IPS-20b (cell line): ENCODE results near the gene NACC1.

Source experiments
- H3K27ac ChIP-seq: one replicate; pipeline ENCODE4 v1.5.1; 2013; ENCODE audit warnings: low read length
- H3K27me3 ChIP-seq: 2 replicates; pipeline ENCODE4 v1.6.1; 2013; ENCODE audit warnings: mild to moderate bottlenecking, low read length, inconsistent platforms; ENCODE audit not compliant: insufficient read depth
- H3K36me3 ChIP-seq: 2 replicates; pipeline ENCODE4 v1.6.1; 2013; ENCODE audit warnings: low read depth, mild to moderate bottlenecking, inconsistent platforms, low read length, moderate library complexity; ENCODE audit not compliant: insufficient read depth
- H3K4me1 ChIP-seq: 2 replicates; pipeline ENCODE4 v1.6.1; 2013; ENCODE audit warnings: mild to moderate bottlenecking, control low read depth, inconsistent platforms, low read length, moderate library complexity; ENCODE audit not compliant: insufficient read depth
- H3K4me3 ChIP-seq: 2 replicates; pipeline ENCODE4 v1.5.1; 2013; ENCODE audit warnings: mild to moderate bottlenecking, low read length, inconsistent platforms
- H3K9ac ChIP-seq: 2 replicates; pipeline ENCODE4 v1.6.1; 2013; ENCODE audit warnings: low read depth, mild to moderate bottlenecking, inconsistent platforms, low read length, moderate library complexity
- H3K9me3 ChIP-seq: 2 replicates; pipeline ENCODE4 v1.6.1; 2013; ENCODE audit warnings: mild to moderate bottlenecking, low read depth, low read length, inconsistent platforms; ENCODE audit not compliant: insufficient read depth

Gene NACC1

GRCh38 chr19:13089857-13090507, 28.1 kb upstream of the NACC1 start:
- Histone ChIP-seq H3K9ac (no peak overlapping the region), H3K36me3 (no peaks in the 10 kb centered on the region), H3K27me3 (peaks cover 82% of the 10 kb centered on the region), H3K4me1 (peaks cover 11% of the 10 kb centered on the region; the same call in 1 of the 2 replicates), H3K27ac (no peak overlapping the region), H3K9me3 (no peaks in the 10 kb centered on the region), H3K4me3 (no peak overlapping the region)

GRCh38 chr19:13090511-13091231, 27.4 kb upstream of the NACC1 start:
- H3K27ac ChIP-seq = no peak overlapping the region
- H3K4me1 ChIP-seq = peaks cover 11% of the 10 kb centered on the region; the same call in 1 of the 2 replicates
- no peak overlapping the region for H3K4me3 ChIP-seq
- H3K27me3 ChIP-seq = peaks cover 82% of the 10 kb centered on the region
- no peak overlapping the region for H3K9ac ChIP-seq
- H3K9me3 ChIP-seq = no peaks in the 10 kb centered on the region
- no peaks in the 10 kb centered on the region for H3K36me3 ChIP-seq

GRCh38 chr19:13091400-13092157, 26.5 kb upstream of the NACC1 start:
- Histone ChIP-seq H3K27me3 (peaks cover 82% of the 10 kb centered on the region), H3K9me3 (no peaks in the 10 kb centered on the region), H3K36me3 (no peaks in the 10 kb centered on the region), H3K27ac (no peak overlapping the region), H3K9ac (no peak overlapping the region), H3K4me1 (peaks cover 11% of the 10 kb centered on the region; the same call in 1 of the 2 replicates), H3K4me3 (peak overlapping the region; percentile 28; the same call in 1 of the 2 replicates)

- Histone ChIP-seq H3K9me3 (no peaks in the 10 kb centered on the region), H3K4me3 (no peak overlapping the region), H3K36me3 (no peaks in the 10 kb centered on the region), H3K9ac (no peak overlapping the region), H3K27ac (no peak overlapping the region), H3K4me1 (peaks cover 11% of the 10 kb centered on the region; the same call in 1 of the 2 replicates), H3K27me3 (peaks cover 82% of the 10 kb centered on the region)
Measured at GRCh38 chr19:13092158-13092543, 25.9 kb upstream of the NACC1 start.

GRCh38 chr19:13092606-13093235, 25.3 kb upstream of the NACC1 start:
- H3K27ac ChIP-seq = no peak overlapping the region
- no peak overlapping the region for H3K4me3 ChIP-seq
- H3K9me3 ChIP-seq = no peaks in the 10 kb centered on the region
- H3K9ac ChIP-seq = no peak overlapping the region
- H3K4me1 ChIP-seq = peaks cover 11% of the 10 kb centered on the region; the same call in 1 of the 2 replicates
- peaks cover 85% of the 10 kb centered on the region for H3K27me3 ChIP-seq
- no peaks in the 10 kb centered on the region for H3K36me3 ChIP-seq

GRCh38 chr19:13093407-13094105, 24.5 kb upstream of the NACC1 start:
- H3K27me3 ChIP-seq = peaks cover 94% of the 10 kb centered on the region
- peaks cover 11% of the 10 kb centered on the region; the same call in 1 of the 2 replicates for H3K4me1 ChIP-seq
- no peak overlapping the region for H3K4me3 ChIP-seq
- no peak overlapping the region for H3K9ac ChIP-seq
- H3K36me3 ChIP-seq = no peaks in the 10 kb centered on the region
- H3K27ac ChIP-seq = no peak overlapping the region
- H3K9me3 ChIP-seq = no peaks in the 10 kb centered on the region

GRCh38 chr19:13094106-13094504, 24.0 kb upstream of the NACC1 start:
- Histone ChIP-seq H3K9me3 (no peaks in the 10 kb centered on the region), H3K27me3 (peaks cover 99% of the 10 kb centered on the region), H3K36me3 (no peaks in the 10 kb centered on the region), H3K9ac (no peak overlapping the region), H3K4me1 (peaks cover 11% of the 10 kb centered on the region; the same call in 1 of the 2 replicates), H3K27ac (no peak overlapping the region), H3K4me3 (no peak overlapping the region)

- peaks cover 11% of the 10 kb centered on the region; the same call in 1 of the 2 replicates for H3K4me1 ChIP-seq
- H3K36me3 ChIP-seq = no peaks in the 10 kb centered on the region
- H3K27ac ChIP-seq = no peak overlapping the region
- H3K27me3 ChIP-seq = peaks cover 100% of the 10 kb centered on the region
- H3K9me3 ChIP-seq = no peaks in the 10 kb centered on the region
- H3K9ac ChIP-seq = no peak overlapping the region
- H3K4me3 ChIP-seq = peak overlapping the region; percentile 62; the same call in 1 of the 2 replicates
Measured at GRCh38 chr19:13094771-13095392, 23.2 kb upstream of the NACC1 start.

- peaks cover 100% of the 10 kb centered on the region for H3K27me3 ChIP-seq
- peak overlapping the region; percentile 62; the same call in 1 of the 2 replicates for H3K4me3 ChIP-seq
- no peaks in the 10 kb centered on the region for H3K36me3 ChIP-seq
- peaks cover 11% of the 10 kb centered on the region; the same call in 1 of the 2 replicates for H3K4me1 ChIP-seq
- no peak overlapping the region for H3K27ac ChIP-seq
- H3K9ac ChIP-seq = no peak overlapping the region
- H3K9me3 ChIP-seq = no peaks in the 10 kb centered on the region
Measured at GRCh38 chr19:13095393-13095784, 22.7 kb upstream of the NACC1 start.

- Histone ChIP-seq H3K27ac (no peak overlapping the region), H3K9me3 (no peaks in the 10 kb centered on the region), H3K4me1 (peaks cover 11% of the 10 kb centered on the region; the same call in 1 of the 2 replicates), H3K9ac (peak overlapping the region; percentile 16; the same call in 1 of the 2 replicates), H3K4me3 (peak overlapping the region; percentile 62), H3K27me3 (peaks cover 100% of the 10 kb centered on the region), H3K36me3 (no peaks in the 10 kb centered on the region)
Measured at GRCh38 chr19:13095934-13096927, 21.8 kb upstream of the NACC1 start.
